Stimulated activated CD8-positive, alpha-beta memory T cell treated with anti-CD3 and anti-CD28 coated beads, Interleukin-7, amount 100 ng/mL, for 24 hours (primary cell): ENCODE data around the gene CREBL2.
"Not testable (repeated sequence)": the region's sequence is repeated elsewhere in the genome, so short reads cannot be mapped to it uniquely, and the experiment has no call there.

Experiments used
- DNase-seq: peaks from one replicate; pipeline ENCODE4 v3.0.0-alpha.2; 2020; ENCODE audit warnings: low read depth

CREBL2 gene

GRCh38 chr12:12611512-12612306 lies at the start of gene CREBL2:
TSS of gene CREBL2 (plus strand) at chr12:12611876. CDS start at chr12:12612173, 297 bp downstream.
- peak; percentile 51 for DNase-seq

GRCh38 chr12:12562016-12562483 lies 49.6 kb upstream of the CREBL2 start:
- DNase-seq = no peak

GRCh38 chr12:12562585-12563261 lies 49.0 kb upstream of the CREBL2 start, which contains the start of gene DUSP16:
TSS of gene DUSP16 (minus strand) at chr12:12562863. CDS start at chr12:12521098, 41,765 bp downstream.
- DNase-seq = peak; percentile 31

GRCh38 chr12:12563290-12563928 lies 48.3 kb upstream of the CREBL2 start:
- DNase-seq = no peak

- no peak for DNase-seq
Observed at GRCh38 chr12:12564911-12565310, 46.8 kb upstream of the CREBL2 start.

GRCh38 chr12:12565971-12566370 lies 45.7 kb upstream of the CREBL2 start:
- not testable (repeated sequence) for DNase-seq

- no peak for DNase-seq
Observed at GRCh38 chr12:12572659-12573058, 39.0 kb upstream of the CREBL2 start.

- DNase-seq = no peak
Observed at GRCh38 chr12:12577786-12578185, 33.9 kb upstream of the CREBL2 start.

- not testable (repeated sequence) for DNase-seq
Observed at GRCh38 chr12:12580716-12581115, 31.0 kb upstream of the CREBL2 start.

- no peak for DNase-seq
Observed at GRCh38 chr12:12582193-12582881, 29.3 kb upstream of the CREBL2 start.

- DNase-seq = no peak
Observed at GRCh38 chr12:12582895-12583303, 28.8 kb upstream of the CREBL2 start.

GRCh38 chr12:12583510-12584178 lies 28.0 kb upstream of the CREBL2 start:
- DNase-seq = no peak

- DNase-seq = no peak
Observed at GRCh38 chr12:12585115-12585863, 26.4 kb upstream of the CREBL2 start.

- no peak for DNase-seq
Observed at GRCh38 chr12:12586879-12587675, 24.6 kb upstream of the CREBL2 start.

- DNase-seq = no peak
Observed at GRCh38 chr12:12587878-12588277, 23.8 kb upstream of the CREBL2 start.

- DNase-seq = not testable (repeated sequence)
Observed at GRCh38 chr12:12588436-12588835, 23.2 kb upstream of the CREBL2 start.

GRCh38 chr12:12590961-12591360 lies 20.7 kb upstream of the CREBL2 start:
- DNase-seq = no peak

GRCh38 chr12:12592930-12593329 lies 18.7 kb upstream of the CREBL2 start:
- DNase-seq = no peak

- DNase-seq = not testable (repeated sequence)
Observed at GRCh38 chr12:12595929-12596328, 15.7 kb upstream of the CREBL2 start.

- DNase-seq = not testable (repeated sequence)
Observed at GRCh38 chr12:12596598-12596997, 15.1 kb upstream of the CREBL2 start.
